Activated CD8-positive, alpha-beta T cell treated with anti-CD3 and anti-CD28 coated beads for 36 hours (primary cell): ENCODE measurements around the gene SYNE2. TPM values are rescaled to one million over a fixed set of nuclear protein-coding genes. Genes with fewer than 3 reads are reported as not detected.
"Not testable (repeated sequence)": the region's sequence is repeated elsewhere in the genome, so short reads cannot be mapped to it uniquely, and the experiment has no call there.

Source experiments
- ATAC-seq: fragments of 200-7000 bp; cut with Tn5 transposase; one replicate; pipeline ENCODE4 v1.10.0; 2021; ENCODE audit warnings: mild to moderate bottlenecking, moderate library complexity
- CTCF ChIA-PET: fragments of 350-600 bp; sonication (Branson Sonifier 250); formaldehyde crosslinking; loops from one replicate; lab custom pipeline; 2021; ENCODE audit warnings: antibody characterized with exemption; lab: Charles Lee
- POLR2A ChIA-PET: fragments of 350-600 bp; sonication (Branson Sonifier 250); formaldehyde crosslinking; loops from one replicate; lab custom pipeline; 2021; ENCODE audit warnings: antibody characterized with exemption; lab: Charles Lee
- DNase-seq: peaks from one replicate; pipeline ENCODE4 v3.0.0-alpha.2; 2020
- H3K27ac Mint-ChIP-seq: one replicate; pipeline ENCODE4 v1.8.0; 2021; ENCODE audit warnings: mild to moderate bottlenecking, mixed read lengths
- H3K27me3 Mint-ChIP-seq: one replicate; pipeline ENCODE4 v1.8.0; 2021; ENCODE audit warnings: mixed read lengths
- H3K36me3 Mint-ChIP-seq: one replicate; pipeline ENCODE4 v1.8.0; 2021; ENCODE audit warnings: low read depth, mixed read lengths
- H3K4me1 Mint-ChIP-seq: one replicate; pipeline ENCODE4 v1.8.0; 2021; ENCODE audit warnings: low read depth, mixed read lengths
- H3K4me3 Mint-ChIP-seq: one replicate; pipeline ENCODE4 v1.8.0; 2021; ENCODE audit warnings: mild to moderate bottlenecking, moderate library complexity, mixed read lengths
- H3K9me3 Mint-ChIP-seq: one replicate; pipeline ENCODE4 v1.8.0; 2021; ENCODE audit warnings: mixed read lengths
- intact Hi-C: fragments of 100-400 bp; cut with micrococcal nuclease; formaldehyde crosslinking; loops from one replicate; pipeline ENCODE4 v1.10.0; 2022
- total RNA-seq, 2 experiments: library from RNA; stranded (reverse); gene quantifications; one replicate each; pipeline ENCODE4 v1.2.3, GENCODE V29; 2021
- TF ChIP-seq, protein P1 (sequence below): fragments of 200-600 bp; IDR thresholded peaks from one replicate; pipeline ENCODE4 v1.8.0; 2022; ENCODE audit warnings: antibody characterized with exemption, mild to moderate bottlenecking

Gene SYNE2
- total RNA-seq, 2 experiments from 2014 or later = 28.1 to 29.0 TPM

DNA sequence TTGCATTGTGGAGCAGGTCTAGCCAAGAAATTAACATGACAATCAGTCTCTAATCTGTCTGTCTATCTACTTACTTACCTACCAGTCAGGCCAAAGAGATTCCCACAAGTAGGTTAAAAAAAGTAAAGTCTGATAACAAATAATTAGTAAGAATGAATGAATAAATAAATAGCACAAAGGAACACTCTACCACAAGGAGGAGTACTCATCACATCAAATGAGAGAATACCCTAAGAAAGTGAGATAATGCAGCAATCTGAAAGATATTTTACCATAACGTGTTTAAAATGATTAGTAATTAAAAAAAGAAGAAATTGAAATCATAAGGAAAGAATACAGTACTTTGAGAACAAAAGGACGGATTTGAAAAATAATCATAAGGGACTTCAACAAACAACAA is 187.2 kb downstream of the SYNE2 start:
- Mint-ChIP-seq H3K4me1 (peaks cover 3% of the 10 kb centered on the region), H3K27ac (no peak overlapping the region), H3K9me3 (peaks cover 10% of the 10 kb centered on the region), H3K27me3 (no peaks in the 10 kb centered on the region), H3K4me3 (no peak overlapping the region), H3K36me3 (peaks cover 38% of the 10 kb centered on the region)
- TF ChIP-seq, protein P1, sequence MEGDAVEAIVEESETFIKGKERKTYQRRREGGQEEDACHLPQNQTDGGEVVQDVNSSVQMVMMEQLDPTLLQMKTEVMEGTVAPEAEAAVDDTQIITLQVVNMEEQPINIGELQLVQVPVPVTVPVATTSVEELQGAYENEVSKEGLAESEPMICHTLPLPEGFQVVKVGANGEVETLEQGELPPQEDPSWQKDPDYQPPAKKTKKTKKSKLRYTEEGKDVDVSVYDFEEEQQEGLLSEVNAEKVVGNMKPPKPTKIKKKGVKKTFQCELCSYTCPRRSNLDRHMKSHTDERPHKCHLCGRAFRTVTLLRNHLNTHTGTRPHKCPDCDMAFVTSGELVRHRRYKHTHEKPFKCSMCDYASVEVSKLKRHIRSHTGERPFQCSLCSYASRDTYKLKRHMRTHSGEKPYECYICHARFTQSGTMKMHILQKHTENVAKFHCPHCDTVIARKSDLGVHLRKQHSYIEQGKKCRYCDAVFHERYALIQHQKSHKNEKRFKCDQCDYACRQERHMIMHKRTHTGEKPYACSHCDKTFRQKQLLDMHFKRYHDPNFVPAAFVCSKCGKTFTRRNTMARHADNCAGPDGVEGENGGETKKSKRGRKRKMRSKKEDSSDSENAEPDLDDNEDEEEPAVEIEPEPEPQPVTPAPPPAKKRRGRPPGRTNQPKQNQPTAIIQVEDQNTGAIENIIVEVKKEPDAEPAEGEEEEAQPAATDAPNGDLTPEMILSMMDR = no peak
- DNase-seq = no peak
- ChIA-PET POLR2A (no interaction called here), CTCF (no interaction called here)
- intact Hi-C loops = no loop called here
- no peak for ATAC-seq

DNA sequence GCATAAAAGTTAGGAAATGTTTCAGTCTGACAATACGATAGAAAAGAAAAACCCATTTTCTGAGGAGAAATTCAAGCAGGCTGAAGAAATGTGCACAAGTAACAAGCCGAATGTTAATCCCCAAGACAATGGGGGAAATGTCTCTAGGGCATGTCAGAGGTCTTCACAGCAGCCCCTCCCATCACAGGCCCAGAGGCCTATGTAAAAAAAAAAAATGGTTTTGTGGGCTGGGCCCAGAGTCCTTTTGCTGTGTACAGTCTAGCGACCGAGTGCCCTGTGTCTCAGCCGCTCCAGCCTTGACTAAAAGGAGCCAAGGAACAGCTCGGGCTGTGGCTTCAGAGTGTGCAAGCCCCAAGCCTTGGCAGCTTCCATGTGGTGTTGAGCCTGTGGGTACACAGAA is 190.5 kb downstream of the SYNE2 start:
- CTCF ChIA-PET = interaction anchor here (1.1 kb wide), 1 partner anchor 202 kb away, joined by 3 read pairs; no protein-coding TSS in a partner anchor
- not testable (repeated sequence) for H3K27ac Mint-ChIP-seq, H3K4me1 Mint-ChIP-seq

DNA sequence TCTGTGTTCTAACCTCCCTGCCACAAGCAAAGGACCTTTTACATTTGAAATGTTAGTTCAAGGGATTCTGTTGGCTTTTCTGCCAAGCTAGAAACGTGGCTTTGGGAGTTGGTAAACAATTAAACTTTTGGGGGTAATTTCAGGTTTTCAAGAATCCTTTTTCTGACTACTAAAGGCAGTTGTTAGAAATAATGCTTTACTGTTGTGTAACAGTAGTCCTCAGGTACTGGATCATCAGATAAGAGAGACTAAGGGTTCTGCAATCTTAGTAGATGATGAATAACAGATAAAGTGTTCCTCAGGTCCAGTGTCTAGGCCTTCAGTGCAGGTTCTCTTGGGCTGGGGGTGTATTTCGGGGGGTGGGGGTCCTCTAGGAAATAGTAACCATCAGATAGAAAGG is 192.3 kb downstream of the SYNE2 start:
- intact Hi-C loops = no loop called here
- Mint-ChIP-seq H3K27ac (no peak overlapping the region), H3K36me3 (peaks cover 26% of the 10 kb centered on the region), H3K9me3 (peaks cover 10% of the 10 kb centered on the region), H3K4me3 (no peak overlapping the region), H3K27me3 (no peaks in the 10 kb centered on the region), H3K4me1 (no peaks in the 10 kb centered on the region)
- POLR2A ChIA-PET = no interaction called here
- ATAC-seq (no peak), DNase-seq (no peak)
- TF ChIP-seq, protein P1 = no peak
- CTCF ChIA-PET = no interaction called here

More for the DNA sequence above, 190.5 kb downstream of the SYNE2 start:
- POLR2A ChIA-PET, H3K9me3 Mint-ChIP-seq, DNase-seq, H3K27me3 Mint-ChIP-seq, H3K4me3 Mint-ChIP-seq, ATAC-seq, intact Hi-C loops: not testable (repeated sequence)
- peaks cover 30% of the 10 kb centered on the region for H3K36me3 Mint-ChIP-seq

DNA sequence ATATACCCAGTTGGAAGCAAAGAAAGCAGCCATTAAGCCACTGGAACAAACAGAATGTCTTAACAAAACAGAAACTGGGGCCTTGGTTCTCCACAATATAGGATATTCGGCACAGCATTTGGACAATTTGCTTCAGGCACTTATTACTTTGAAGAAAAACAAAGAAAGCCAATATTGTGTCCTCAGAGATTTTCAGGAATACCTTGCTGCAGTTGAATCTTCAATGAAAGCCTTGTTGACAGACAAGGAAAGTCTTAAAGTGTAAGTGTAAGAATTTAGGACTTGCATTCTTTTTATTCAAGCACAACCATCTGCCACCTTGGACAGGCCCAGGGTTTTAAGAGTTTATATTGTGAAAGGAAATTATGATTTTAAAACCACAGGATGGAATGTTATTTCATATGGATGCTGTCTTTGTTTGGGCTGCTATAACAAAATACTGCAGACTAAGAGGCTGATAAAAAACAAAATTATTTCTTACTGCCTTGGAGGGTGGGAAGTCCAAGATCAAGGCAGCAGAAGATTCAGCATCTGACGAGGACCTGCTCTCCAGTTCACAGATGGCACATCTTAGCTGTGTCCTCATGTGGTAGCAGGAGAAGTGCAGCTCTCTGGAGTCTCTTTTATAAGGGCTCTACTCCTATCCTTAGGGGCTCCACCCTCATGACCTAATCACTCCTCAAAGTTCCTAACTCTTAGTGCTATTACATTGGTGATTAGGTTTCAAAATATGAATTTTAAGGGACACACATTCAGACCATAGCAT is 197.0 kb downstream of the SYNE2 start:
- no peaks in the 10 kb centered on the region for H3K27me3 Mint-ChIP-seq
- H3K27ac Mint-ChIP-seq = no peak overlapping the region
- no peaks in the 10 kb centered on the region for H3K9me3 Mint-ChIP-seq
- TF ChIP-seq, protein P1 = no peak
- intact Hi-C loops = no loop called here
- no peaks in the 10 kb centered on the region for H3K4me1 Mint-ChIP-seq
- H3K36me3 Mint-ChIP-seq = peaks cover 16% of the 10 kb centered on the region
- ATAC-seq (no peak), DNase-seq (no peak)
- ChIA-PET CTCF (interaction anchor here (1.2 kb wide), 1 partner anchor 22 kb away, joined by 3 read pairs; no protein-coding TSS in a partner anchor), POLR2A (no interaction called here)
- no peak overlapping the region for H3K4me3 Mint-ChIP-seq

DNA sequence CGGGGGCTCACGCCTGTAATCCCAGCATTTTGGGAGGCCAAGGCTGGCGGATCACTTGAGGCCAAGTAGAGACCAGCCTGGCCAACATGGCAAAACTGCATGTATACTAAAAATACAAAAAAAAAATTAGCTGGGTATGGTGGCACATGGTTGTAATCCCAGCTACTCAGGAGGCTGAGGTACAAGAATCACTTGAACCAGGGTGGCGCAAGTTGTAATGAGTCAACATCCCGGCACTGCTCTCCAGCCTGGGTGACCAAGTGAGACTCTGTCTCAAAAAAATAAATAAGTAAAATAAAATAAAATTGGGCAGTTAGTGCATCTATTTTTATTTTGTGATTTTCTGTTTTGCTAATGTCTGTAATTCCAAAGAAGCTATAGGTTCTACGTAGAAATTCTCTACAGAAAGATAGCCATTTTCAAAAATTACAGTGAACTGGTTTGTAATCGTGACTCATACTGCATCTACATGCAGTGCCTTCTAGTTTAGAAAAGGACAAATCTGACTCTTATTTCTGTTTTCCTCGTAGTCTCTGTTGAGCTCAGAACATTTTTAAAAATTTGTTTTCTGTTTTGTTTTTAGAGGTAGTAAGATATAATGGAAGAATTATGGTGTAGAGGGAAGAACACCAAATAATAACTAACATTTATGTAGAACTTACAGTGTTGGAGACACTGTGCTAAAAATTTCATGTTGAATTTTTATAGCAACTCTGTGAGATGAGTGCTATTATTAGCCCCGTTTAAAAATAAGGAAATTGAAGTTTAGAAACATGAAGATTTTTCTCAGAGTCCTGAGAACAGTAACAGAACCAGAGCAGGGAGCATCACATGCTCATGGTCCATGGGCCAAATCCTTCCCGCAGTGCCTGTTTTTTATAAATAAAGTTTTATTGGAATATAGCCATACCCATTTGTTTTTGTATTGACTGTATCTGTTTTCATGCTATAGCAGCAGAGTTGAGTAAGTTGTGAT is 201.2 kb downstream of the SYNE2 start:
- ChIA-PET POLR2A (no interaction called here), CTCF (no interaction called here)
- Mint-ChIP-seq H3K4me1 (no peaks in the 10 kb centered on the region), H3K36me3 (peaks cover 16% of the 10 kb centered on the region), H3K9me3 (no peaks in the 10 kb centered on the region), H3K27ac (no peak overlapping the region), H3K4me3 (no peak overlapping the region), H3K27me3 (no peaks in the 10 kb centered on the region)
- TF ChIP-seq, protein P1 = no peak
- ATAC-seq (no peak), DNase-seq (no peak)
- intact Hi-C loops = no loop called here
